HG02885 (cell line): ENCODE results near the gene OPALIN.

Experiments used
- ATAC-seq: cut with Tn5 transposase; IDR thresholded peaks from one replicate; pipeline ENCODE4 v1.9.1; 2021; ENCODE audit warnings: mild to moderate bottlenecking; ENCODE audit not compliant: unreplicated experiment, poor library complexity

OPALIN gene

GRCh38 chr10:96341219-96342182 lies 17.3 kb downstream of the OPALIN start:
- no peak for ATAC-seq

- ATAC-seq: no peak
Measured at GRCh38 chr10:96339956-96340904, 18.6 kb downstream of the OPALIN start.

- ATAC-seq: no peak
Measured at GRCh38 chr10:96339383-96339782, 19.4 kb downstream of the OPALIN start.

- no peak for ATAC-seq
Measured at GRCh38 chr10:96338279-96338925, 20.4 kb downstream of the OPALIN start.

- ATAC-seq: no peak
Measured at GRCh38 chr10:96337106-96337505, 21.7 kb downstream of the OPALIN start.

GRCh38 chr10:96334616-96335526 lies 23.9 kb downstream of the OPALIN start:
- ATAC-seq: no peak

- ATAC-seq: no peak
Measured at GRCh38 chr10:96333101-96333500, 25.7 kb downstream of the OPALIN start.

GRCh38 chr10:96327462-96327861 lies 31.3 kb downstream of the OPALIN start:
- no peak for ATAC-seq

- ATAC-seq: peak; percentile 96
Measured at GRCh38 chr10:96325719-96326373, 33.0 kb downstream of the OPALIN start.

- ATAC-seq: no peak
Measured at GRCh38 chr10:96324447-96324846, 34.4 kb downstream of the OPALIN start.

- ATAC-seq: no peak
Measured at GRCh38 chr10:96322275-96322674, 36.5 kb downstream of the OPALIN start.

GRCh38 chr10:96321822-96322221 lies 37.0 kb downstream of the OPALIN start:
- no peak for ATAC-seq

- no peak for ATAC-seq
Measured at GRCh38 chr10:96319754-96320474, 38.9 kb downstream of the OPALIN start.

GRCh38 chr10:96317067-96317833 lies 41.6 kb downstream of the OPALIN start:
- no peak for ATAC-seq

GRCh38 chr10:96313344-96313743 lies 45.5 kb downstream of the OPALIN start:
- ATAC-seq: no peak

- no peak for ATAC-seq
Measured at GRCh38 chr10:96311180-96311715, 47.6 kb downstream of the OPALIN start.

GRCh38 chr10:96310321-96310669 lies 48.5 kb downstream of the OPALIN start:
- no peak for ATAC-seq
